HepG2 (cell line): ENCODE measurements around the gene DDX1.

Experiments
- CEBPZ ChIP-seq: IDR thresholded peaks from 2 replicates; pipeline ENCODE4 v1.6.1; 2012; ENCODE audit warnings: low read length, improper control_type of control experiment
- ELF1 ChIP-seq: sonication (generic); formaldehyde crosslinking; IDR thresholded peaks from 2 replicates; pipeline ENCODE4 v1.4.0; 2020; ENCODE audit warnings: missing genetic modification reagents
- FOXM1 ChIP-seq: sonication (generic); formaldehyde crosslinking; IDR thresholded peaks from 2 replicates; pipeline ENCODE4 v1.5.0; 2020; ENCODE audit warnings: missing genetic modification reagents
- JUNB ChIP-seq: sonication (generic); formaldehyde crosslinking; IDR thresholded peaks from 2 replicates; pipeline ENCODE4 v1.8.0; 2022; ENCODE audit warnings: missing genetic modification reagents, mild to moderate bottlenecking, borderline replicate concordance
- MAFF ChIP-seq: IDR thresholded peaks from 2 replicates; pipeline ENCODE4 v1.6.1; 2011; ENCODE audit warnings: low read depth, low read length, improper control_type of control experiment
- ZNF317 ChIP-seq: sonication (generic); formaldehyde crosslinking; IDR thresholded peaks from 2 replicates; pipeline ENCODE4 v1.5.0; 2020; ENCODE audit warnings: mild to moderate bottlenecking, missing genetic modification reagents

GRCh38 chr2:15596968-15597367 lies 5.3 kb downstream of the DDX1 start:
- TF ChIP-seq JUNB (CRISPR knock-in tag) (no peak), FOXM1 (CRISPR knock-in tag) (no peak), CEBPZ (no peak), ELF1 (no peak), MAFF (no peak), ZNF317 (CRISPR knock-in tag) (no peak)
